GM12878 (cell line): ENCODE data around the gene WDR89. TPM values are rescaled to one million over a fixed set of nuclear protein-coding genes. Genes with fewer than 3 reads are reported as not detected.

Experiments used
- ATAC-seq: fragments of 200-7000 bp; cut with Tn5 transposase; 3 replicates; pipeline ENCODE4 v1.9.1; 2020; ENCODE audit warnings: mild to moderate bottlenecking, moderate library complexity
- BruUV-seq: library from RNA; stranded (reverse); fragments of 400-500 nt; replicated peaks from 2 replicates; lab custom pipeline; 2021; lab: Mats Ljungman, UMichigan
- CTCF ChIA-PET: fragments of 300-600 bp; sonication (Branson Sonifier 250); formaldehyde crosslinking; extraction: SDS; loops from one replicate; lab custom pipeline; 2021; ENCODE audit warnings: inconsistent platforms; lab: Yijun Ruan, JAX
- POLR2A ChIA-PET: fragments of 350-600 bp; formaldehyde crosslinking; extraction: SDS; loops from one replicate; lab custom pipeline; 2021; ENCODE audit warnings: inconsistent platforms; lab: Charles Lee
- RAD21 ChIA-PET: fragments of 300-600 bp; sonication (Branson Sonifier 250); formaldehyde crosslinking; loops from one replicate; lab custom pipeline; 2023; ENCODE audit warnings: antibody characterized with exemption; ENCODE audit not compliant: unreplicated experiment; lab: Charles Lee
- SMC1A ChIA-PET: fragments of 300-600 bp; sonication (Branson Sonifier 250); formaldehyde crosslinking; loops from one replicate; lab custom pipeline; 2023; ENCODE audit not compliant: unreplicated experiment, uncharacterized antibody; lab: Charles Lee
- DNase-seq: peaks from one replicate; pipeline ENCODE4 v3.0.0-alpha.2; 2011; ENCODE audit warnings: low read depth, low spot score
- FAIRE-seq: peaks from 3 replicates; lab custom pipeline; 2011; peaks lifted over from hg19 to GRCh38; lab: Jason Lieb, UNC
- H2AFZ ChIP-seq: 2 replicates; pipeline ENCODE4 v1.6.0; 2011; ENCODE audit warnings: low read depth, low read length, control low read depth; ENCODE audit not compliant: control insufficient read depth
- H3K27ac ChIP-seq: 2 replicates; pipeline ENCODE4 v1.5.1; 2011; ENCODE audit warnings: control low read depth; ENCODE audit not compliant: control insufficient read depth, insufficient read depth
- H3K27me3 ChIP-seq, 2 experiments: replicated peaks in 1 of 2; 2 replicates each; pipeline versions ENCODE4 v1.6.0 to v1.6.1; 2011; ENCODE audit warnings: low read length in 1 of 2; ENCODE audit not compliant: control insufficient read depth in 2 of 2, insufficient read depth in 2 of 2
- H3K36me3 ChIP-seq, 2 experiments: 2 replicates each; pipeline ENCODE4 v1.5.1; 2011; ENCODE audit warnings: low read length in 1 of 2; ENCODE audit not compliant: control insufficient read depth in 2 of 2, insufficient read depth in 2 of 2
- H3K4me1 ChIP-seq: 2 replicates; pipeline ENCODE4 v1.6.1; 2011; ENCODE audit warnings: mild to moderate bottlenecking, low read length, moderate library complexity, mixed read lengths; ENCODE audit not compliant: control insufficient read depth, insufficient read depth
- H3K4me2 ChIP-seq: 2 replicates; pipeline ENCODE4 v1.6.0; 2011; ENCODE audit warnings: control low read depth; ENCODE audit not compliant: control insufficient read depth, insufficient read depth
- H3K4me3 ChIP-seq: fragments of 200-600 bp; sonication (generic); 2 replicates; pipeline ENCODE4 v1.5.1; 2016
- H3K79me2 ChIP-seq: 2 replicates; pipeline ENCODE4 v1.6.0; 2011; ENCODE audit warnings: low read length; ENCODE audit not compliant: control insufficient read depth, insufficient read depth
- H3K9ac ChIP-seq: 2 replicates; pipeline ENCODE4 v1.8.0; 2011; ENCODE audit warnings: low read length, control low read depth, mixed read lengths; ENCODE audit not compliant: control insufficient read depth, insufficient read depth
- H3K9me3 ChIP-seq: replicated peaks from 3 replicates; pipeline ENCODE4 v1.5.1; 2011; ENCODE audit warnings: mild to moderate bottlenecking, low read length; ENCODE audit not compliant: control insufficient read depth, insufficient read depth
- H4K20me1 ChIP-seq: 2 replicates; pipeline ENCODE4 v1.6.0; 2011; ENCODE audit not compliant: control insufficient read depth, insufficient read depth
- CBX5 ChIP-seq: sonication (generic); IDR thresholded peaks from 2 replicates; pipeline ENCODE4 v1.6.1; 2016; ENCODE audit warnings: low read depth, moderate library complexity, mild to moderate bottlenecking, inconsistent platforms
- JUNB ChIP-seq: IDR thresholded peaks from 2 replicates; pipeline ENCODE4 v1.6.1; 2016; ENCODE audit warnings: antibody characterized with exemption, mild to moderate bottlenecking
- KDM1A ChIP-seq: fragments of 200-600 bp; sonication (generic); IDR thresholded peaks from 2 replicates; pipeline ENCODE4 v1.6.1; 2016; ENCODE audit warnings: borderline replicate concordance
- NFIC ChIP-seq: IDR thresholded peaks from 2 replicates; pipeline ENCODE4 v1.6.1; 2012; ENCODE audit warnings: low read depth, mild to moderate bottlenecking, inconsistent platforms, low read length, moderate library complexity
- NR2F1 ChIP-seq: fragments of 450-650 bp; conservative IDR thresholded peaks from 2 replicates; pipeline ENCODE4 v1.6.1; 2017; ENCODE audit warnings: mild to moderate bottlenecking
- SMARCA5 ChIP-seq: fragments of 450-650 bp; IDR thresholded peaks from 2 replicates; pipeline ENCODE4 v1.6.1; 2017; ENCODE audit warnings: mild to moderate bottlenecking
- SRF ChIP-seq, 2 experiments: IDR thresholded peaks; 2 replicates each; pipeline ENCODE4 v1.6.1; 2011; ENCODE audit warnings: low read depth in 2 of 2, low read length in 2 of 2, mild to moderate bottlenecking in 1 of 2, moderate library complexity in 1 of 2
- ZBED1 ChIP-seq: IDR thresholded peaks from 2 replicates; pipeline ENCODE4 v1.6.1; 2016; ENCODE audit warnings: borderline replicate concordance
- ZNF217 ChIP-seq: fragments of 450-650 bp; IDR thresholded peaks from 2 replicates; pipeline ENCODE4 v1.6.1; 2017; ENCODE audit warnings: antibody characterized with exemption, mild to moderate bottlenecking
- ZZZ3 ChIP-seq: IDR thresholded peaks from 2 replicates; pipeline ENCODE4 v1.6.1; 2011; ENCODE audit warnings: low read depth; ENCODE audit not compliant: control insufficient read depth, insufficient read length
- WGBS: methylation state at CpG from one replicate; pipeline ENCODE4 v1.1.6; 2016; ENCODE audit warnings: low lambda C conversion rate; ENCODE audit not compliant: insufficient replicate concordance, insufficient coverage; ENCODE audit errors: missing lambda C conversion rate; 5-methylcytosine and 5-hydroxymethylcytosine counted together
- in situ Hi-C: fragments of 300-500 bp; cut with MboI; formaldehyde crosslinking; loops from 9 replicates; pipeline ENCODE4 v1.14.3; 2018; ENCODE audit warnings: mixed read lengths
- intact Hi-C: fragments of 100-400 bp; cut with micrococcal nuclease; formaldehyde crosslinking; loops from one replicate; pipeline ENCODE4 v1.14.2; 2022; ENCODE audit not compliant: unreplicated experiment
- polyA plus RNA-seq, 11 experiments: library from polyadenylated mRNA; depleted of rRNA in 4 of 11; unstranded in 6 of 11; stranded (reverse) in 5 of 11; fragments of >200 nt; fragmentation: Nextera tagmentation in 4 of 11; fragmentation: Illumina TruSeq in 1 of 11; extraction: Ambion mirVana in 4 of 11; extraction: Trizol in 1 of 11; gene quantifications; 1 replicate in 1 of 11; 2 replicates in 10 of 11; pipeline versions ENCODE4 v1.2.1 to v1.2.3, GENCODE V29; 2011 to 2016; ENCODE audit warnings: inconsistent platforms in 2 of 11, missing spikeins in 2 of 11, low read depth in 1 of 11
- total RNA-seq, 4 experiments: library from RNA; depleted of rRNA in 3 of 4; stranded (reverse); fragments of >200 nt in 3 of 4; fragmentation: Illumina TruSeq in 1 of 4; extraction: Trizol in 1 of 4; gene quantifications; 2 replicates each; pipeline versions ENCODE4 v1.2.1 to v1.2.3, GENCODE V29; 2013 to 2021
- TF ChIP-seq, protein P1 (sequence below): fragments of 450-650 bp; IDR thresholded peaks from 2 replicates; pipeline ENCODE4 v1.6.1; 2017; ENCODE audit warnings: borderline replicate concordance

The WDR89 gene
- total and polyA plus RNA-seq, 10 of the 15 experiments (the other 5 are each of a cell fraction or from before 2014, with no cell fraction given): 11.8 to 25.7 (median 17.5) TPM

- DNase-seq: no peak
- H3K27ac ChIP-seq: no peak overlapping the region
- TF ChIP-seq SMARCA5 (no peak), NFIC (no peak), ZBED1 (no peak), CBX5 (no peak), KDM1A (no peak), SRF (IDR thresholded peaks at IDR 0.05; ENCODE audit: low read depth in 2 of 2, low read length in 2 of 2) (no peak), ZNF217 (no peak), NR2F1 (no peak), JUNB (no peak), ZZZ3 (no peak)
- TF ChIP-seq, protein P1, sequence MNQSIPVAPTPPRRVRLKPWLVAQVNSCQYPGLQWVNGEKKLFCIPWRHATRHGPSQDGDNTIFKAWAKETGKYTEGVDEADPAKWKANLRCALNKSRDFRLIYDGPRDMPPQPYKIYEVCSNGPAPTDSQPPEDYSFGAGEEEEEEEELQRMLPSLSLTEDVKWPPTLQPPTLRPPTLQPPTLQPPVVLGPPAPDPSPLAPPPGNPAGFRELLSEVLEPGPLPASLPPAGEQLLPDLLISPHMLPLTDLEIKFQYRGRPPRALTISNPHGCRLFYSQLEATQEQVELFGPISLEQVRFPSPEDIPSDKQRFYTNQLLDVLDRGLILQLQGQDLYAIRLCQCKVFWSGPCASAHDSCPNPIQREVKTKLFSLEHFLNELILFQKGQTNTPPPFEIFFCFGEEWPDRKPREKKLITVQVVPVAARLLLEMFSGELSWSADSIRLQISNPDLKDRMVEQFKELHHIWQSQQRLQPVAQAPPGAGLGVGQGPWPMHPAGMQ: no peak
- TF ChIP-seq, all 136 proteins: peak for 0
- in situ Hi-C loops: no loop called here
- Histone ChIP-seq H3K4me2 (no peak overlapping the region), H4K20me1 (no peaks in the 10 kb centered on the region), H3K9me3 (no peaks in the 10 kb centered on the region), H3K36me3 (no peaks in the 10 kb centered on the region), H3K9ac (no peak overlapping the region), H3K79me2 (no peaks in the 10 kb centered on the region), H3K4me1 (no peaks in the 10 kb centered on the region), H3K4me3 (no peak overlapping the region), H3K27me3 (no peaks in the 10 kb centered on the region), H2AFZ (no peak overlapping the region)
- BruUV-seq: no TSS peak
- no peak for FAIRE-seq
- no peak for ATAC-seq
- SMC1A ChIA-PET: interaction anchor here (0.9 kb wide), 1 partner anchor 26 kb away, joined by 3 read pairs; no protein-coding TSS in a partner anchor
- CTCF ChIA-PET: interaction anchor here (0.6 kb wide), 1 partner anchor 10 kb away, joined by 3 read pairs; no protein-coding TSS in a partner anchor
- POLR2A ChIA-PET: interaction anchor here (0.5 to 1.2 kb wide), 3 partner anchors 15 to 98 kb away, joined by 3 to 7 read pairs (median 5); no protein-coding TSS in a partner anchor
- 100% methylated on average over 1 of the region's 2 CpGs for WGBS
- intact Hi-C loops: no loop called here
- RAD21 ChIA-PET: interaction anchor here (0.9 kb wide), 1 partner anchor 11 kb away, joined by 3 read pairs; no protein-coding TSS in a partner anchor
Measured at GRCh38 chr14:63654346-63654745, 12.7 kb upstream of the WDR89 start.
